Spleen (tissue), 7 donors: ENCODE results near the gene FBXL13.

Source experiments
- POLR2A ChIP-seq, 3 donors: fragments of 450-650 bp; IDR thresholded peaks; one replicate each; pipeline ENCODE4 v1.5.1; 2017; ENCODE audit warnings: antibody characterized with exemption in 3 of 3, mild to moderate bottlenecking in 1 of 3
- POLR2AphosphoS5 ChIP-seq, 3 donors: sonication (generic); formaldehyde crosslinking; IDR thresholded peaks; one replicate each; pipeline ENCODE4 v1.5.1; 2017; ENCODE audit warnings: antibody characterized with exemption in 3 of 3
- TF ChIP-seq, protein P1 (sequence below), 11 experiments: fragments of 200-600 bp in 7 of 11; fragments of 450-650 bp in 4 of 11; sonication (generic) in 4 of 11; IDR thresholded peaks in 8 of 11; conservative IDR thresholded peaks in 3 of 11; 1 replicate in 7 of 11; 2 replicates in 4 of 11; pipeline versions ENCODE4 v1.4.0 to v1.8.0; 2016 to 2021; ENCODE audit warnings: antibody characterized with exemption in 11 of 11, inconsistent platforms in 4 of 11, mild to moderate bottlenecking in 1 of 11
- donor health status: DM: no; HTN: no; CAD: no; lungs with moderate emphysema.
- donor health status: DM: no; HTN: no; CAD: no.
- donor health status: DM: no; HTN: no; CAD: no.

DNA sequence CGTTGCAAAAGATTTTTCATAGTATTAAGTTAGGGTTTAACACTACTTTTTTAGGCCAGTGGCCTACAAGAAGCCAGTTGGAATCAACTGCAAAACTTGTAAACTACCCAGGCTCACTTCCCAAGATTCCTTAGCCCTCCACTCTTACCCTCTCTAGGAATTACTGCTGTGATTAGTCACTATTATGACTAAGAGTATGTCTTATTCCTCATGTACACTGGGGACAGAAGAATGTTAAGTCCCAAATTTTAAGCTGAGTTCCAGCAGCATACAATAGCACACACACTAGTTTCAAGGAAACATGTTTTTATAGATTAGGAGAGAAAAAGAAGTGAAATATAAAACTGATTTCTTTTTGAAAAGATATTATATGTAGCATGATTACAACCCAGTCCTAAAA, 42.8 kb downstream of the FBXL13 start:
- TF ChIP-seq, protein P1, sequence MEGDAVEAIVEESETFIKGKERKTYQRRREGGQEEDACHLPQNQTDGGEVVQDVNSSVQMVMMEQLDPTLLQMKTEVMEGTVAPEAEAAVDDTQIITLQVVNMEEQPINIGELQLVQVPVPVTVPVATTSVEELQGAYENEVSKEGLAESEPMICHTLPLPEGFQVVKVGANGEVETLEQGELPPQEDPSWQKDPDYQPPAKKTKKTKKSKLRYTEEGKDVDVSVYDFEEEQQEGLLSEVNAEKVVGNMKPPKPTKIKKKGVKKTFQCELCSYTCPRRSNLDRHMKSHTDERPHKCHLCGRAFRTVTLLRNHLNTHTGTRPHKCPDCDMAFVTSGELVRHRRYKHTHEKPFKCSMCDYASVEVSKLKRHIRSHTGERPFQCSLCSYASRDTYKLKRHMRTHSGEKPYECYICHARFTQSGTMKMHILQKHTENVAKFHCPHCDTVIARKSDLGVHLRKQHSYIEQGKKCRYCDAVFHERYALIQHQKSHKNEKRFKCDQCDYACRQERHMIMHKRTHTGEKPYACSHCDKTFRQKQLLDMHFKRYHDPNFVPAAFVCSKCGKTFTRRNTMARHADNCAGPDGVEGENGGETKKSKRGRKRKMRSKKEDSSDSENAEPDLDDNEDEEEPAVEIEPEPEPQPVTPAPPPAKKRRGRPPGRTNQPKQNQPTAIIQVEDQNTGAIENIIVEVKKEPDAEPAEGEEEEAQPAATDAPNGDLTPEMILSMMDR (IDR thresholded peaks at IDR 0.05 in 8 of 11, conservative IDR thresholded peaks at IDR 0.05 in 3 of 11) = no peak
- no peak for TF ChIP-seq POLR2A (IDR thresholded peaks at IDR 0.05)
- TF ChIP-seq POLR2AphosphoS5 (IDR thresholded peaks at IDR 0.05) = no peak
